HG03575 (cell line): ENCODE measurements around the gene COA4.
"Not testable (repeated sequence)": the region's sequence is repeated elsewhere in the genome, so short reads cannot be mapped to it uniquely, and the experiment has no call there.

Experiments
- ATAC-seq: cut with Tn5 transposase; IDR thresholded peaks from one replicate; pipeline ENCODE4 v1.9.1; 2021; ENCODE audit not compliant: unreplicated experiment, insufficient number of reproducible peaks, low FRiP score; ENCODE audit errors: extremely low read depth

COA4 gene

GRCh38 chr11:73876424-73877310, at the start of gene COA4, which contains the start of gene PAAF1:
COA4 (minus strand) TSS chr11:73876846; CDS start chr11:73873378, 3,468 bp downstream.
PAAF1 (plus strand) TSS chr11:73876999; CDS start chr11:73877022, 23 bp downstream.
- peak; percentile 71 for ATAC-seq

DNA sequence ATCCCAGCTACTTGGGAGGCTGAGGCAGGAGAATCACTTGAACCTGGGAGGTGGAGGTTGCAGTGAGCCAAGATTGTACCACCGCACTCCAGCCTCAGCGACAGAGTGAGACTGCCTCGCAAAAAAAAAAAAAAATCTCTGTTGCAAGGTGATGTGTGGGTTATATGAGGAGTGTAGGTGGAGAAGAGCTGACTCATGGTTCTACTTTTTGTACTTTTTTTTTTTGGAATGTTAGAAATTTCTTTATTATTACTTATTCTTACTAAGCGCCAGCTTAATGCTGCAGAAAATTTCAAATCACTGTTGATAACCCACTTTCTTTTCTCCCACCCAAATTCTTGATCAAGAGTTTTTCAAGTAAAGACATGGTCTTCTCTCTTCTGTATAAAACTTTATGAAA, 44.5 kb upstream of the COA4 start:
- ATAC-seq, result no peak

GRCh38 chr11:73916435-73916834, 39.8 kb upstream of the COA4 start:
- no peak for ATAC-seq

DNA sequence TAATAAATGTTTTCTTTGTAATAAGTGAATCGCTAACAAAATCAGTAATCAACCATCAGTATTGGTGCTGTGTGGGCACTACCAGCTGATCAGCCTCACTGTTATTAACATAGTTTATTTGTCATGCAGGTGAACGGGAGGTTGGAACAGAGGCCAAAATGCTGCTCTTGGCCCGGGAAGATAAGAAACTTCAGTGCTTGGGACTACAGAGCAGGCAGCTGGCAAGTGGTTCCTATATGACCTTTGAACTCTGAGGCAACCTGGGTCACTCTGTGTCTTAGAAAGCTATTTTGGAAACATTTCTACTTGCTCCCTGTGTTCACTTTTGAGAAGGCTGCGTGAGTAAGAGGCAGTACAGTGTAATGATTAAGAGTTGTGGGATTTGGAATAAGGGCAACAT, 37.6 kb upstream of the COA4 start:
- ATAC-seq, result no peak

DNA sequence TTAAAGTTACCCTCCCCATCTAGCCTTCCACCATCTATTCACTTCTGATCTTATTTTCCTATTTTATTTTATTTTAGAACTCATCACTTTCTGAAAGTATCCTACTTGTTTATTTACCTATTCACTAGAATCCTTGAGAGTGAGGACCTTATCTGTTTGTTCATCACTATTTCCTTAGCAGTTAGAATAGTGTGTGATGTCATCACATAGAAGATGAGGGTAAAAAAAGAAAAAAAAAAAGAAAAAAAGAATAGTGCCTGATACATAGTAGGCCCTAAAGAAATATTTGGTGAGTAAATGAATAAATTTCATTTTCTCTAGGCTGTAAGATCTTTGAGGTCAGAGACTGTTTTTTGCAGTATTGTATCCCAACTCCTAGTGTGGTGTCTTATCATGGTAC, 36.8 kb upstream of the COA4 start:
- ATAC-seq, result no peak

- ATAC-seq, result no peak
Measured at GRCh38 chr11:73912026-73912425, 35.4 kb upstream of the COA4 start.

GRCh38 chr11:73907191-73907590, 30.5 kb upstream of the COA4 start:
- no peak for ATAC-seq

- ATAC-seq, result no peak
Measured at GRCh38 chr11:73902303-73902702, 25.7 kb upstream of the COA4 start.

DNA sequence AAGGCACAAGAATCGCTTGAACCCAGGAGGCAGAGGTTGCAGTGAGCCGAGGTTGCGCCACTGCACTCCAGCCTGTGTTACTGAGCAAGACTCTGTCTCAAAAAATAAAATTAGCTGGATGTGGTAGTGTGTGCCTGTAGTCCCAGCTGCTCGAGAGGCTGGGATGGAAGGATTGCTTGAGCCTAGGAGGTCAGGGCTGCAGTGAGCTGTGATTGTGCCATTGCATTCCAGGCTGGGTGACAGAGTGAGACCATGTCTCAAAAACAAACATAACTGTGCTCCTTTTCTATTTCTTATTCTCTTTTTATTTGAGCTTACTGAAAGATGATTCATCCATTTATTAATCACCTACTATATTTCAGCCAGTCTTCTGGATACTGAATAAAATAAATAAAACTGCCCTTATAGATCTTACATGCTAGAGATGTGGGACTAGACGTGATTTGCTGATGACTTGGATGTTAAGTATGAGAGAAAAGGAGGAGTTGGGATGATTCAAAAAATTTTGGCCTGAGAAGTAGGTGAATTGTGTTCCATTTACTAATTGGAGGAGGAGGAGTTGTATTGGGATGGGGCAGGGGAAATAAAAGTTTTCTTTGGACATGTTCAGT, 18.2 kb upstream of the COA4 start:
- no peak for ATAC-seq

GRCh38 chr11:73893041-73893440, 16.4 kb upstream of the COA4 start:
- ATAC-seq, result no peak

GRCh38 chr11:73889536-73889935, 12.9 kb upstream of the COA4 start:
- no peak for ATAC-seq

DNA sequence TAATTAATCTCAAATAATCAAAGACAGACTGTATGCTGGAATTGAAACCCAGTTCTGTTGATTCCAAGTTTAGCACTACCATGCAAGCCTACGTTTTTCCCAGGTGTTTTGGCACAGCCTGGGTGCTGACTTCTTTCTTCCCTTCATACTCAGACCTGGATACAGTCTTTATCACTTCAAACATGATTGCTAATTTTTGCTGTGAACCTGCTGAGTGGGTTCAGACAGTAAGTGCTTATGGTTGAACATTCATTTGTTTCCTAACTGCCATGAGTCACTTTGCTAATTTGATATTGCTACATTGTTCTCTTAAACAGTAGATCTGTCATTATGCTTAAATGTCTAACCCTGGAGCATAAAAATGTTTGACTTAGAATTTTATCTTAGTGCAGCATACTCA, 12.4 kb upstream of the COA4 start:
- ATAC-seq, result no peak

GRCh38 chr11:73888244-73888643, 11.6 kb upstream of the COA4 start:
- no peak for ATAC-seq

GRCh38 chr11:73883856-73884255, 7.2 kb upstream of the COA4 start:
- ATAC-seq, result no peak

GRCh38 chr11:73880449-73880848, 3.8 kb upstream of the COA4 start:
- ATAC-seq, result not testable (repeated sequence)

DNA sequence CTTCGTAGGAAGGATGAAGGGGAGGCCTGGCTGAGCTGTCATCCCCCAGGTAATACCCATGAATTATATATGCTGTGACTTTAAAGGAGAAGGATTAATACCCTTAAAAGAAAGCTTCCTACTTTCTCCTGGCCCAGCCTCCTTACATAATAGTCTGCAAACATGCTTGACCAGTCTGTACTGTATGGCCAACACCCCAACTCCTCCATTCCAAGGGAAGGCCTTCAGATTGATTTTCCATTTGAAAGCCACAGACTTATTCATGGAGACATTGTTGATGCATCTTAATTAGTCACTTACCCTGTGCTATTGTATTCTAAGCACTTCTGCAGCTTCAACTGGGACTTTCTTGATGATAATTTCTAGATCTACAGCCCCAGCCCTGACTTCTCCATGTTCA, 2.1 kb upstream of the COA4 start:
- ATAC-seq, result no peak

- no peak for ATAC-seq
Measured at GRCh38 chr11:73875840-73876239, 806 bp downstream of the COA4 start.

DNA sequence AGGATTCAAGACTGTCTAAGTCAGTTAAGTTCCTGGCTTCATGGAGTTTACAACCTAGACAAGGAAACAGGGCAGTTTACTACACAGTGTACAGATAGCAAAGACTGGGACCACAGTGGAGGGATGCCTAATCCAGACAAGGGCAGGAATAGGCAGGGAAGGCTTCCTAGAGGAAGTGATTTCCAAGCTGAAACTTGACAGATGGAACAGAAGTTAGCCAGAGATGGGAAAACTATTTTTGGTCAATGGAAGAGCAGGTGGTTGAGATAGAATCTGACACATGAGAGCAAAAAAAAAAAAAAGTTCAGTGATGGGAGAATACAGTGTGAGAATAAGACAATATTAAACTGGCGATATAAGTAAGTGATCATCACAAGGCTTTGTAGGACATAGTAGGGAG, 1.3 kb downstream of the COA4 start:
- no peak for ATAC-seq

DNA sequence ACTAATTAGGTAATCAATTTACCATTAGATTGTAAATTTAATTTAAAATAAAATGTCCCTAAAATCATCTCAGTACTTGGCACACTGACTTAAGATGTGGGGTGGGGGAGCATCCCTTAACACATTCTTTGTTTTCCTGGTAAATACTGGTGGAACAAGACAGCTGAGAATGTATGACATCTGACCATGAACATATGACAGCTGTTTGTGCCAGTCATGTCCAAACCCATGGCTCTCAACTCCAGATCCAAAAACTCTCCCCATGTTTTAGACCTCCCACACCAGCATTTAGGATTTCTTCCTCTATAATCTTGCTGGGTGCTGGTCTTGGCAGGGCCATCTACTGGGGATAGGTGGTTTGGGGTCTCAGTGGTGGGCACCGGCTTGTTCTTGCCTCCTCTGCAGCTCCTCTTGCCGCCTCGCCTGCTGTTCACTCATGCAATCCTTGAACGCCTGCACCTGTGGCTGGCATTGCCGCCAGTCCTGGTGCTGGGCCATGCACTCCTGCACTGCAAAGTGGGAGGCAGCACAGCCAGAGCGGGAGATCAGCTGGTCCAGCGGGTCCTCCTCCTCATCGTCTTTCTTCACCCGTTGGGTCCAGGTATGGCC, 3.8 kb downstream of the COA4 start:
- no peak for ATAC-seq

GRCh38 chr11:73870261-73870660, 6.4 kb downstream of the COA4 start:
- no peak for ATAC-seq
